AG04450 (cell line): ENCODE data around the gene PLEKHH1. TPM values are rescaled to one million over a fixed set of nuclear protein-coding genes. Genes with fewer than 3 reads are reported as not detected.

Experiments
- CTCF ChIA-PET: fragments of 300-600, 350-600 bp; formaldehyde crosslinking; extraction: SDS; loops from one replicate; lab custom pipeline; 2022; ENCODE audit warnings: antibody characterized with exemption, inconsistent platforms; lab: Charles Lee
- POLR2A ChIA-PET: fragments of 350-600 bp; formaldehyde crosslinking; extraction: SDS; loops from one replicate; lab custom pipeline; 2021; ENCODE audit warnings: antibody characterized with exemption, inconsistent platforms; lab: Yijun Ruan, JAX
- DNase-seq: peaks from one replicate; pipeline ENCODE4 v3.0.0-alpha.2; 2011; ENCODE audit warnings: low read depth, low spot score
- H3K27ac ChIP-seq: one replicate; pipeline ENCODE4 v1.5.1; 2012; ENCODE audit warnings: low read depth, low read length, control low read depth
- H3K27me3 ChIP-seq: one replicate; pipeline ENCODE4 v1.6.0; 2012; ENCODE audit warnings: low read length; ENCODE audit not compliant: control insufficient read depth, insufficient read depth
- H3K4me3 ChIP-seq: 2 replicates; pipeline ENCODE4 v1.5.1; 2011; ENCODE audit warnings: mild to moderate bottlenecking, low read depth, low read length, control low read depth
- H3K9me3 ChIP-seq: 2 replicates; pipeline ENCODE4 v1.5.1; 2012; ENCODE audit warnings: low read length; ENCODE audit not compliant: control insufficient read depth, insufficient read depth
- CTCF ChIP-seq: IDR thresholded peaks from 2 replicates; pipeline ENCODE4 v1.5.1; 2011; ENCODE audit warnings: low read depth, low read length, control low read depth, inconsistent platforms
- polyA plus RNA-seq: library from polyadenylated mRNA; depleted of rRNA; stranded (reverse); fragments of >200 nt; gene quantifications from 2 replicates; pipeline ENCODE4 v1.2.3, GENCODE V29; 2011

Gene PLEKHH1
- polyA plus RNA-seq, 1 experiment, result 0.19 TPM

DNA sequence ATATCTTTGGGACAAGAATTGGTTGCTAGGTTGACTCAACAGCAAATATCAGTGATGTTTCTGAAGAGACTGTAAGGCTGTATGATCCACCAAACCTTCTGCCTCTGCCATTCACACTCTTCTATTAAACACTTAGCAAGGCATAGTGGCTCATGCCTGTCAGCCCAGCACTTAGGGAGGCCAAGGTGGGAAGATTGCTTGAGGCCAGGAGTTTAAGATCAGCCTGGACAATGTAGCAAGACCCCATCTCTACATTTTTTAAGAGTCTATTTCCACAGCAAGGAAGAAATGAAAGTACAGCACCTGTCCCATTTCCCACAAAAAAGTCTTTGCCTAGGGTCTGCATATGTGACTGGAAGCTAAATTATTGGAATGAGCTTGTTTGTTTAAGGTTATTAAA is 94.4 kb downstream of the PLEKHH1 start:
- Histone ChIP-seq H3K27ac (no peak overlapping the region), H3K4me3 (no peak overlapping the region), H3K27me3 (no peaks in the 10 kb centered on the region), H3K9me3 (no peaks in the 10 kb centered on the region)
- no peak for DNase-seq
- no peak for TF ChIP-seq CTCF
- CTCF ChIA-PET, result interaction anchor here (0.9 kb wide), 1 partner anchor 27 kb away, joined by 3 read pairs; the partner anchor contains the start of gene PIGH
- POLR2A ChIA-PET, result no interaction called here

- Histone ChIP-seq H3K4me3 (no peak overlapping the region), H3K27ac (no peak overlapping the region), H3K9me3 (no peaks in the 10 kb centered on the region), H3K27me3 (no peaks in the 10 kb centered on the region)
- no peak for DNase-seq
- POLR2A ChIA-PET, result no interaction called here
- CTCF ChIA-PET, result interaction anchor here (1.5 kb wide), 1 partner anchor 30 kb away, joined by 4 read pairs; the partner anchor contains the start of gene PIGH
- no peak for TF ChIP-seq CTCF
These were observed 97.1 kb downstream of the PLEKHH1 start for GRCh38 chr14:67630186-67630585.

DNA sequence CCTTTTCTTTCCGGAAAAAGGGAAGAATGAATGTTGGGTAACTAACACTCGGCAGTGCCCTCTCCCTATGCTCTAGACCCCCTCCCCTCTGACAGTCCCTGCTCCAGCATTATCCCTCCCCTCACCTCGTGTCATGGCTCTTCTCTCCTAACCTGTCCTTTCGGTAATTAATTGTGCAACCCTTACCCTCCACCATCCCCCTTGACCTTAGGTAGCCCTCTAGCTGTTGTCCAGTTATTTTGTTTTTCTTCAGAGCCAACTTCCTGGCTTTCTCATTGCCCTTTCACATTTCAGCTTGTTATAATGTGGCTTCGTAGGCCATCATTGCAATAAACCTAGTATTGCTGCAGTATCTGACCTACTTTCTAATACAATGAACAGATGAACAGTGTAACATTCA is 97.8 kb downstream of the PLEKHH1 start:
- no peak for DNase-seq
- POLR2A ChIA-PET, result no interaction called here
- Histone ChIP-seq H3K9me3 (no peaks in the 10 kb centered on the region), H3K27me3 (no peaks in the 10 kb centered on the region), H3K27ac (no peak overlapping the region), H3K4me3 (no peak overlapping the region)
- no peak for TF ChIP-seq CTCF
- CTCF ChIA-PET, result interaction anchor here (1.5 kb wide), 1 partner anchor 30 kb away, joined by 4 read pairs; the partner anchor contains the start of gene PIGH

DNA sequence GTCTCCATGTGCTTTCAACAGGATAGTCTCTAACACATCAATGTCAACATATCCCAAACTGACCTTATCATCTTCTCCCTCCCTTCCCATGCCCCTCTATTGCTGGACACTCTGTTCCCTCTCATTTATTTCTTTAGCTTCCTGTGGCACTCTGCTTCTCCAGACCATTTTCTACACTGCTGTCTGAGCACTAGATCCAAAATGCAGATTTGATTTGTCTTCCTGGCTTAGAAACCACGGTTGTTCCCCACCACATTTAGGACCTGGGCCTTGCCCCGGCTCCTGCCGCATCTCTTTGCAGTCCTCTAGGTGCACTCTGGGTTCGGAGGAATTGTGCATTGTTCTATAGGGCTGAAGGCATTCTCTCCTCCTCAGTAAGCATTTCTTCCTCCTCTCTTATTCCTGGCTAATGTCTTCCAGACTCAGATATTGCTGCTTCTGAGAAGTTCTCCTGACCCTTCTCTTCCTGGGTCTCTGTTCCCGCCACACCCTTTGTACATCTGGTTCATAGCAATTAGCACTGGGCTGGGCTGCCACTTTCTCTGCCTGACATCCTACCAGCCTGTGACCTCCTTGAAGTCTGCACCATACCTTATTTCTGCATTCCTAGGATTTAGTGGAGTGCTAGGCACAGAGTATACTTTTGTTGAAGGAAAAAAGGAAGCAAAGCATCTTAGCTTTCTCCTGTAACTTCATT is 100.5 kb downstream of the PLEKHH1 start:
- no peak overlapping the region for H3K4me3 ChIP-seq
- TF ChIP-seq CTCF, result no peak
- DNase-seq, result no peak
- no peaks in the 10 kb centered on the region for H3K9me3 ChIP-seq
- H3K27me3 ChIP-seq, result no peaks in the 10 kb centered on the region
- no peak overlapping the region for H3K27ac ChIP-seq
- ChIA-PET POLR2A (no interaction called here), CTCF (interaction anchor here (0.7 to 1.7 kb wide), 3 partner anchors 15 to 63 kb away, joined by 3 to 5 read pairs (median 3); no protein-coding TSS in a partner anchor)

DNA sequence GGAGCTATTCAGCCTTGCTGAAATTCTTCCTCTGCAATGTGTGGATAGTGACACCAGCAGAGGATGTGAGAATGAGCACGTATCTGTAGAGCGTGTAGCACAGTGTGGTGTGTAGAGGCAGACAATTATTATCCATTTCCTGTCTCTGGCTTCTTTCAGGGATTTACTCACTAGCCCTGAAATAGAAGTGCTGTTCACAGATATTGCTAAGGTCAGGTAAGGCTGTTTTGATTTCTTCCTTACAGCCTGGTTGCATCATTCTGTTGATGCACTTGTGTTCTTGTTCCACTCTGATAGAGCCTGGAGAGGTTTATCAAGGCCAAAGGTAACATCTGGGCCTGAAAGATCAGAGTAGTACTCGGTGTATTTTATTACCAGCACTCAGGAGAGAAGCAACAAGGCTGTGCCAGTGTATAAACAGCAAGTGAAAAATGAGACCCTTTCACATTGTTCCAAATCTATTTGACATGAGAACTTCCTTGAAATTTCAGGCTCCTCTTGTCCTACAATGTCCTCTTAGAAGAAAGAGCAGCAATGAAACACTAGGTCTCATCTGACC is 103.3 kb downstream of the PLEKHH1 start:
- Histone ChIP-seq H3K4me3 (no peak overlapping the region), H3K9me3 (no peaks in the 10 kb centered on the region), H3K27ac (no peak overlapping the region), H3K27me3 (no peaks in the 10 kb centered on the region)
- TF ChIP-seq CTCF, result no peak
- POLR2A ChIA-PET, result no interaction called here
- CTCF ChIA-PET, result interaction anchor here (1.4 to 1.5 kb wide), 2 partner anchors 17 to 30 kb away, joined by 4 to 5 read pairs; no protein-coding TSS in a partner anchor
- DNase-seq, result no peak
